Gastroesophageal sphincter (tissue), 3 donors: ENCODE results near the gene PSMG2.

ENCODE experiments used
- CTCF ChIP-seq, 4 experiments: fragments of 200-600 bp in 2 of 4; fragments of 450-650 bp in 2 of 4; sonication (generic) in 1 of 4; IDR thresholded peaks; one replicate each; pipeline ENCODE4 v1.5.1; 2017 to 2019; ENCODE audit warnings: antibody characterized with exemption in 4 of 4, mild to moderate bottlenecking in 2 of 4, moderate library complexity in 2 of 4
- EP300 ChIP-seq: sonication (generic); formaldehyde crosslinking; IDR thresholded peaks from one replicate; pipeline ENCODE4 v1.6.1; 2017; ENCODE audit warnings: antibody characterized with exemption, mild to moderate bottlenecking
- POLR2A ChIP-seq, 2 donors: fragments of 450-650 bp; IDR thresholded peaks; one replicate each; pipeline ENCODE4 v1.6.1; 2017; ENCODE audit warnings: antibody characterized with exemption in 2 of 2, mild to moderate bottlenecking in 2 of 2, moderate library complexity in 1 of 2

- TF ChIP-seq CTCF (IDR thresholded peaks at IDR 0.05) = no peak
- TF ChIP-seq POLR2A (IDR thresholded peaks at IDR 0.05) = no peak
- TF ChIP-seq EP300 = no peak
Measured at GRCh38 chr18:12765126-12765525, 62.3 kb downstream of the PSMG2 start.
